ENCODE results near the gene TLDC2. TPM values are rescaled to one million over a fixed set of nuclear protein-coding genes. Genes with fewer than 3 reads are reported as not detected.

Gene TLDC2
- 17.0 TPM for polyA plus RNA-seq
- long read RNA-seq, donor 1, partial matches to known transcripts, result 0 of 1 reads
- long read RNA-seq, donor 1, other reads (novel, unspliced or antisense), result 0 of 1 reads
- long read RNA-seq, donor 2, partial matches to known transcripts, result 8 of 22 reads
- long read RNA-seq, donor 2, other reads (novel, unspliced or antisense), result 13 of 22 reads
- long read RNA-seq, donor 3, partial matches to known transcripts, result 14 of 14 reads
- long read RNA-seq, donor 3, other reads (novel, unspliced or antisense), result 0 of 14 reads
- long read RNA-seq, donor 4, result 0 reads
- long read RNA-seq, donor 5, partial matches to known transcripts, result 0 of 6 reads
- long read RNA-seq, donor 5, other reads (novel, unspliced or antisense), result 5 of 6 reads
- long read RNA-seq, donor 6, partial matches to known transcripts, result 7 of 10 reads
- long read RNA-seq, donor 6, other reads (novel, unspliced or antisense), result 0 of 10 reads
- long read RNA-seq, donor 7, result 0 reads
- long read RNA-seq, donor 8, partial matches to known transcripts, result 13 of 16 reads
- long read RNA-seq, donor 8, other reads (novel, unspliced or antisense), result 0 of 16 reads
- long read RNA-seq, donor 9, partial matches to known transcripts, result 0 of 1 reads
- long read RNA-seq, donor 9, other reads (novel, unspliced or antisense), result 0 of 1 reads
- long read RNA-seq, donor 10, partial matches to known transcripts, result 0 of 2 reads
- long read RNA-seq, donor 10, other reads (novel, unspliced or antisense), result 0 of 2 reads
- long read RNA-seq, donor 11, result 0 reads

DNA sequence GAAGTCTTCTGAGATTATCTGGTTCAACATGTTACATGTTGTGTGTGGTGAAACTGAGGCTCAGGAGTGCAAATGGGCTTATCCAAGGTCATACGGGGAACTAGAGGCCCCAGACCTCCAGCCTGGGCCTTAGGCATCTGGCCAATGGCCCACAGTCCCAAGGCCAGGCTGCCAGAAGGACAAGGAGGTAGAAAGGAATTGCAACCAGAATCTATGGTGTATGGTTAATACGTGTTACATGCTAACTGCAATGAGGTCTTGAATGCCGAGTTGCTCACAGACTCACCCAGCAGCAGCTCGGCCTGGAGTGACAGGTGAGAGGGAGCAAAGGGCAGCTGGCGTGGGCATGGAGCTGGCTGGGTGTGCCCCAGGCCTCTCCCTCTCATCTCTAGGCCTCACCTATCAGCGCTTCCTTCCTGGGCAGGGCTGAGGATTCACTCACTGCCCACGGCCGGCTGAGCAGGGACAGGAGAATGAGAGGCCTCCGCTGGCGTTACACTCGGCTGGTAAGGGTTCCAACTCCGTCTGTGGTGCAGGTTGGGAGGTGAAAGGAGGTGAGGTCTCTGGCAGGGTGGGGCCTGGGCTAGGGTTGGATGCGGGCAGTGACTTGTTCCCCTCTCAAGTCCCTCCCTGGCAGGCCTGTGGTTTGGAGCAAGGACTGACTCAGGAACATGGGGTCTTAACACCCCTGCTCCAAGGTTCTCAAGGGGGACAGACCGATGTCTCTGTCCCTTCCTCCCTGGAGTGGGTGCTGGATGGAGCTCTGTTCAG lies at the start of gene TLDC2:
Gene TLDC2 (plus strand): TSS at position 437 of the 771 bp plus-strand sequence. CDS start 37 bp downstream, at position 474.
- Histone ChIP-seq H3K27me3 (ENCODE audit: control insufficient read depth, insufficient read depth, low read length) (no peaks in the 10 kb centered on the region), H3K4me3 (ENCODE audit: low read length) (peak within 1 kb of the TSS; percentile 51)

DNA sequence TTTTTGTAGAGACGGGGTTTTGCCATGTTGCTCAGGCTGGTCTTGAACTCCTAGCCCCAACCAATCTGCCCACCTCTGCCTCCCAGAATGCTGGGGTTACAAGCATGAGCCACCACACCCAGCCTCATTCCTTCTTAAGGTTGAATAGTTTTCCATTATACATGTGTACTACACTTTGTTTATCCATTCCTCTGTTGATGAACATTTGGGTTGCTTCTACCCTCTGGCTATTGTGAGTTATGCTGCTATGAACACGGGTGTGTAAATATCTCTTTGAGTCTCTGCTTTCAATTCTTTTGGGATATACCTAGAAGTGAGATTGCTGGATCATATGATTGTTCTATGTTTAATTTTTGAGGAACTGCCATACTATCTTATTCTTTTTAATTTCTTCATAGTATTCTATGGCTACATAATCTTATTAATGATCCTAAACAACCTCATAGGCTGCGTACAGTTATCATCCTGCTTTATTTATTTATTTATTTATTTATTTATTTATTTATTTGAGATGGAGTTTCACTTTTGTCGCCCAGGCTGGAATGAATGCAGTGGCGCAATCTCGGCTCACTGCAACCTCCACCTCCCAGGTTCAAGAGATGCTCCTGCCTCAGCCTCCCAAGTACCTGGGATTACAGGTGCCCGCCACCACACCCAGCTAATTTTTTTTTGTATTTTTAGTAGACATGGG lies 49.2 kb upstream of the TLDC2 start:
- no peak overlapping the region for H3K27ac ChIP-seq (ENCODE audit: low read length)
- 100% methylated on average over 1 of the region's 7 CpGs for WGBS (ENCODE audit: insufficient coverage, low lambda C conversion rate)
- H3K4me1 ChIP-seq (ENCODE audit: control insufficient read depth, insufficient read depth, low read length), result peaks cover 4% of the 10 kb centered on the region
- no peaks in the 10 kb centered on the region for H3K9me3 ChIP-seq (ENCODE audit: control insufficient read depth, low read depth, low read length)
- DNase-seq, result no peak
- no peak overlapping the region for H3K4me3 ChIP-seq (ENCODE audit: low read length)
- no peaks in the 10 kb centered on the region for H3K27me3 ChIP-seq (ENCODE audit: control insufficient read depth, insufficient read depth, low read length)
- H3K36me3 ChIP-seq (ENCODE audit: control insufficient read depth, insufficient read depth, low read length), result peaks cover 35% of the 10 kb centered on the region

More for the DNA sequence above, at the start of gene TLDC2:
- Histone ChIP-seq H3K27ac (ENCODE audit: low read length) (peak within 1 kb of the TSS; percentile 90), H3K4me1 (ENCODE audit: control insufficient read depth, insufficient read depth, low read length) (peaks cover 23% of the 10 kb centered on the region), H3K36me3 (ENCODE audit: control insufficient read depth, insufficient read depth, low read length) (peaks cover 6% of the 10 kb centered on the region), H3K9me3 (ENCODE audit: control insufficient read depth, low read depth, low read length) (no peaks in the 10 kb centered on the region)
- peak; percentile 93 to 96 for DNase-seq
- WGBS (ENCODE audit: insufficient coverage, low lambda C conversion rate), result no CpG with 5 or more reads among the region's 14 CpGs

DNA sequence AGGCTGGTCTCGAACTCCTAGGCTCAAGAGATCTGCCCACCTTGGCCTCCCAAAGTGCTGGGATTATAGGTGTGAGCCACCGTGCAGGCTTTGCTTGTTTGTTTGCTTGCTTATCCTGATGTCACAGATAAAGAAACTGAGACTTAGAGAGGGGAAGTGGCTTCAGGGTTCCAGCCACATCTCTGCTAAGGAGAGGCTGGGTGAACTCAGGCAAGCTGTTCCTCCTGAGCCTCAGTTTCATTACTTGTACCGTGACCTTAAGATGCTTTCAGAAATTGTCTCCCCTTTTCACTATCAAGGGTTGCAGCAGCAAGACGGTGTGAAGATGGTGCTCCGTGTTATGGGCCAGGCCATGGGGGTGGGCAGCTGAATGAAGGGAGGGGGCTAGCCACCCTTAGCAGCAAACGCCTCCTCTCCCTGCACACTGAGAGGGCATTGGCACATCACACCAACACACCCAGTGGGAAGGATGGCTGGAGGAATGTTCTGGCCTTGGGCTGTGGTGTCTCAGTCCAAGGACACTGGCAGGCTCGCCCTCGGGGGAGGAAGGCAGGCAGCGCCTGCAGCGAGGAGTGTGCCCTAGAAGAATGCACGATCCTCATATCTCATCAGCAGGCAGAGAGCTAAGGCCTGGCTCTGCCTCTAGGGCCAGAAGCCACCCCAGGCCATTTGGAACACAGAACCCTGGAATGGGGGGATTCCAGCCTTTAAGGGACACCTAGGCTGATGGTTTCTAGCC lies 48.2 kb upstream of the TLDC2 start:
- H3K27ac ChIP-seq (ENCODE audit: low read length), result no peak overlapping the region
- WGBS (ENCODE audit: insufficient coverage, low lambda C conversion rate), result no CpG with 5 or more reads among the region's 11 CpGs

DNA sequence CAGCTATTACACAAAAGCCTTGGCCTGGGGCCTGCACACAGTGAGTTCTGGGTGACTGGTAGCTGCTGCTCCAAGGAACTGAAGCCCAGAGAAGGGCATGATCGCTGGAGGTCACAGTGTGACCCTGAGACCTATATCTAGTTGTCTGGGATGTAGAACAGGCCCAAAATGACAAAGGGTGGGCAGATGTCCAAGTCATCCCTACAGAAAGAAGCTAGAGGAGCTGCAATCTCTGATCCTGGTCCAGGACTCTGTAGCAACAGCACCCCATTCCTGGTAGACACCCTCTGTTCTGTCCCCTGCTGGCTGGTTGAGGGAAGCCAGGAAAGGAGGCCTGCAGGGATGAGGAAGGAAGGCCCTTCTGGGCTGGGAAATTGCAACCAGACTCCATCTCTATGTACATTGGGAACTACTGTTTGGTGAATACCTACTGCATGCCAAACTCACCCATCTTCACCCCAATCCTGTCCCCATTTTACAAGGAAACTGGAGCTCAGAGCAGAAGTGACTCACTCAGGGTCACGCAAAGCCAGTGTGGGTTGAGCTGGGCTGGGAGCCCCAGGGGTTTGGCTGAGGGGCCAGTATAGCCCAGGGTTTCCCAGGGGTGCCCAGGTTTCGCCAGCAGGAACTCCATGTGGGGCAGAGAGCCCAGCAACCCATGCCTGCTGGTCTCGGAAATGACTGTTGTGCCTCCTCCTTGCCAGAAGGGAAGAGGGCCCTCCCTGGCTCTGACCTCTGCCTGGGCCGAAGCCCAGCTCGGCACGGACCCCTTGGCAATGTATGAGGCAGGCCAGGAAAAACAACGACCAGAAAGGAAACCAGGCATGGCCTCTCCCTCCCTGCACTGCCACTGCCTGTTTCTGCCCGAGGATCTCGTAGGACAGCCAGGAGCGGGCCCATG lies 44.9 kb upstream of the TLDC2 start:
- Histone ChIP-seq H3K27ac (ENCODE audit: low read length) (no peak overlapping the region), H3K27me3 (ENCODE audit: control insufficient read depth, insufficient read depth, low read length) (no peaks in the 10 kb centered on the region), H3K4me1 (ENCODE audit: control insufficient read depth, insufficient read depth, low read length) (peaks cover 11% of the 10 kb centered on the region), H3K36me3 (ENCODE audit: control insufficient read depth, insufficient read depth, low read length) (peaks cover 25% of the 10 kb centered on the region), H3K9me3 (ENCODE audit: control insufficient read depth, low read depth, low read length) (no peaks in the 10 kb centered on the region), H3K4me3 (ENCODE audit: low read length) (no peak overlapping the region)
- no CpG with 5 or more reads among the region's 11 CpGs for WGBS (ENCODE audit: insufficient coverage, low lambda C conversion rate)
- no peak for DNase-seq

More for the DNA sequence above, 48.2 kb upstream of the TLDC2 start:
- H3K9me3 ChIP-seq (ENCODE audit: control insufficient read depth, low read depth, low read length), result no peaks in the 10 kb centered on the region
- no peaks in the 10 kb centered on the region for H3K27me3 ChIP-seq (ENCODE audit: control insufficient read depth, insufficient read depth, low read length)
- DNase-seq, result no peak
- no peak overlapping the region for H3K4me3 ChIP-seq (ENCODE audit: low read length)
- peaks cover 4% of the 10 kb centered on the region for H3K4me1 ChIP-seq (ENCODE audit: control insufficient read depth, insufficient read depth, low read length)
- H3K36me3 ChIP-seq (ENCODE audit: control insufficient read depth, insufficient read depth, low read length), result peaks cover 32% of the 10 kb centered on the region

DNA sequence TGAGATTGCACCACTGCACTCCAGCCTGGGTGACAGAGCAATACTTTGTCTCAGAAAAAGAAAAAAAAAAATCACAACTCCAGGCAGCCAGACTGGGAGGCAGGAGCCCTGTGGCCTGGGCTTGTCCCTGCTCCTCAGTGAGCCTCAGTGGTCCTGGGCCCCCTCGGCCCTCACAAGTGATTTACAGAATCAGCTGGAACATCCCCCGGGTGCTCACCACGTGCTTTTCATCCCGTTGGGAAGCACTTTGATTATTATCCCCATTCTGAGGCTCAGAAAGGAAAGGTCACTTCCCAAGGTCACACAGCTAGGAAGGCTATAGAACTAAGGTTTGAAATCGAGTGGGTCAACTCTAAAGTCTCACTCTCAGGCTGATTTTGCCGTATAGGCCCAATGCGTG lies 43.1 kb upstream of the TLDC2 start:
- H3K27ac ChIP-seq (ENCODE audit: low read length), result peak overlapping the region; percentile 29

DNA sequence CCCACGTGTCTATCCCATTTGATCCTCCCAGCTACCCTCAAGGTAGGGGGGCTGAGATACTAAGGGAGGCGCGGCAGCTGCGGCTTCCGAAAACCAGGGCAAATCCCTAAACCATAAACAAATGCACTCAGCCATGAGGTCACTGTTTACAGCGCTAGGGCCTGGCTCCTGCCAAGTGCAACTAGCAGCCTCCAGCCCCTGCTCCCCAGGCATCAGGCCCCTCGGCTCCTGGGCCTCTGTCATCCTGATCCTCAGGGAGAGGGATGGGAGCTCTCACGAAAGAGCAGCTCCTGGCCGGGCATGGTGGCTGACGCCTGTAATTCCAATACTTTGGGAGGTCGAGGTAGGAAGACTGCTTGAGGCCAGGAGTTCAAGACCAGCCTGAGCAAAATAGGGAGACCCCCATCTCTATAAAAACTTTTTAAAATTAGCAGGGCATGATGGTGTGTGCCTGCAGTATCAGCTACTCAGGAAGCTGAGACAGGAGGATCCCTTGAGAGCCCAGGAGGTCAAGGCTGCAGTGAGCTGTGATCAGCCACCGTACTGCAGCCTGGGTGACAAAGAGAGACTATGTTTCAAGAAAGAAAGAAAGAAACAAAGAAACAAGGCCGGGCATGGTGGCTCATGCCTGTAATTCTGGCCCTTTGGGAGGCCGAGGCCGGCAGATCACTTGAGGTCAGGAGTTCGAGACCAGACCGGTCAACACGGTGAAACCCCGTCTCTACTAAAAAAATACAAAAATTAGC lies 42.5 kb upstream of the TLDC2 start:
- no peak overlapping the region for H3K4me3 ChIP-seq (ENCODE audit: low read length)
- WGBS (ENCODE audit: insufficient coverage, low lambda C conversion rate), result 100% methylated on average over 1 of the region's 19 CpGs
- peaks cover 11% of the 10 kb centered on the region for H3K4me1 ChIP-seq (ENCODE audit: control insufficient read depth, insufficient read depth, low read length)
- H3K36me3 ChIP-seq (ENCODE audit: control insufficient read depth, insufficient read depth, low read length), result peaks cover 16% of the 10 kb centered on the region
- H3K9me3 ChIP-seq (ENCODE audit: control insufficient read depth, low read depth, low read length), result no peaks in the 10 kb centered on the region
- H3K27ac ChIP-seq (ENCODE audit: low read length), result peak overlapping the region; percentile 48
- no peaks in the 10 kb centered on the region for H3K27me3 ChIP-seq (ENCODE audit: control insufficient read depth, insufficient read depth, low read length)
- peak; percentile 46 to 49 for DNase-seq

More for the DNA sequence above, 43.1 kb upstream of the TLDC2 start:
- peaks cover 21% of the 10 kb centered on the region for H3K36me3 ChIP-seq (ENCODE audit: control insufficient read depth, insufficient read depth, low read length)
- H3K4me1 ChIP-seq (ENCODE audit: control insufficient read depth, insufficient read depth, low read length), result peaks cover 11% of the 10 kb centered on the region
- WGBS (ENCODE audit: insufficient coverage, low lambda C conversion rate), result no CpG with 5 or more reads among the region's 7 CpGs
- no peak for DNase-seq
- no peak overlapping the region for H3K4me3 ChIP-seq (ENCODE audit: low read length)
- H3K9me3 ChIP-seq (ENCODE audit: control insufficient read depth, low read depth, low read length), result no peaks in the 10 kb centered on the region
- no peaks in the 10 kb centered on the region for H3K27me3 ChIP-seq (ENCODE audit: control insufficient read depth, insufficient read depth, low read length)

DNA sequence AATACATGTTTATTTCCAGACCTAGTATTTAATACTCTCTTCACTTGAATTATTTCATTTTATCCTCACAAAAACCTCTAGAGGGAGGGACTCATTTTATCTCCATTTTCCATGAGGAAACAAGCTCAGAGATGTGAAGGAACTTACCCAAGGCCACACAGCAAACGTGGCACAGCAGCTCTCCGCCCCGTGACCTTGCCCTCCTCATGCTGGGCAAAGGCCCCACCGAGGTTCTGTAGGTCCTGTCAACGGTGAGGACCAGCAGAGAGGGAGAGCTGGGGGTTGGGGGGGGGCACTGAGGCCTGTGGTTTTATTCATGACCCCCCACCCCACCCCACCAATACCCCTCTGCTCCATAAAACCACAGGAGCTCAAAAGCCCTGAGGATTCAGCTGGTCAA lies 40.9 kb upstream of the TLDC2 start:
- Histone ChIP-seq H3K36me3 (ENCODE audit: control insufficient read depth, insufficient read depth, low read length) (peaks cover 13% of the 10 kb centered on the region), H3K4me3 (ENCODE audit: low read length) (no peak overlapping the region), H3K4me1 (ENCODE audit: control insufficient read depth, insufficient read depth, low read length) (peaks cover 11% of the 10 kb centered on the region), H3K27ac (ENCODE audit: low read length) (peak overlapping the region; percentile 72), H3K9me3 (ENCODE audit: control insufficient read depth, low read depth, low read length) (peaks cover 3% of the 10 kb centered on the region), H3K27me3 (ENCODE audit: control insufficient read depth, insufficient read depth, low read length) (no peaks in the 10 kb centered on the region)
- no peak for DNase-seq
- no CpG with 5 or more reads among the region's 5 CpGs for WGBS (ENCODE audit: insufficient coverage, low lambda C conversion rate)

DNA sequence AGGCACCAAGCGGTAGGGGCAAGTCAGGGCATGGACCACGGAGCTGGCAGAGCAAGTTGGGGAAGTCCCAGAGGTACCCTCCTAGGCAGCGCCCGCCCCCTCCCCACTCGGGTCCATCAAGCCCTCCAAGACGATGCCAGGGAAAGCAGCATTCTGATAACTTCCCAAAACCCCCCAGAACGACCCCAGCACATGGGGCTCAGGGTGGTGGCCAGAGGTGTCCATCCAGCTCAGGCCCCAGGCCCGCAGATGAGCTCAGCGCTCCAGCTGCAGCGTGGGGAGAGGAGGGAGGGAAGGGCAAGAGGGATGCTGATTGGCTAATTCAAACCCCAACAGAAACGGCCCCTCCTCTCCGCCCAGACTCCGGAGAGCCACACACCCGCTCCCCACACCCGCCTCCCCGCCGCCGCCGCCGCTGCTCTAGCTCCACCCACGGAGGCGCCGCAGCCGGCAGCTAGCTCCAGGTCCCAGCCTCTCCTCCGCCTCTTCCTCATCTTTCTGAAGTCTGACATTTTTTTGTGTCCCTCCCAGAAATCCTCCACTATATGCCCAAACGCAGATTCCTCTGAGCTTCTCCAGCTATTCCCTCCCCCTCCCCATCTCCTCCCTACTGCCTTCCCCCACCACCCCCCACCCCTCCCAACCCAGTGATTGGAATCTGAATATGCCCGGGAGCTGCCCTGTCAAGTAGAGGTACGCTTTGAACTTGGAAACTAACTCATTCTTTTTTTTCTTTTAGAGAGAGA lies 40.3 kb upstream of the TLDC2 start:
- H3K4me1 ChIP-seq (ENCODE audit: control insufficient read depth, insufficient read depth, low read length), result peaks cover 11% of the 10 kb centered on the region

More for the DNA sequence above, 40.3 kb upstream of the TLDC2 start:
- Histone ChIP-seq H3K9me3 (ENCODE audit: control insufficient read depth, low read depth, low read length) (peaks cover 3% of the 10 kb centered on the region), H3K36me3 (ENCODE audit: control insufficient read depth, insufficient read depth, low read length) (peaks cover 11% of the 10 kb centered on the region), H3K4me3 (ENCODE audit: low read length) (peak overlapping the region; percentile 20), H3K27me3 (ENCODE audit: control insufficient read depth, insufficient read depth, low read length) (no peaks in the 10 kb centered on the region), H3K27ac (ENCODE audit: low read length) (peak overlapping the region; percentile 72)
- WGBS (ENCODE audit: insufficient coverage, low lambda C conversion rate), result no CpG with 5 or more reads among the region's 28 CpGs
- peak; percentile 86 to 92 for DNase-seq
